Fibroblast of upper back skin (primary cell): ENCODE measurements around the gene CCN6.
"Not testable (repeated sequence)": the region's sequence is repeated elsewhere in the genome, so short reads cannot be mapped to it uniquely, and the experiment has no call there.

ENCODE experiments used
- DNase-seq: peaks from one replicate; pipeline ENCODE4 v3.0.0-alpha.2; 2013

CCN6 gene

DNA sequence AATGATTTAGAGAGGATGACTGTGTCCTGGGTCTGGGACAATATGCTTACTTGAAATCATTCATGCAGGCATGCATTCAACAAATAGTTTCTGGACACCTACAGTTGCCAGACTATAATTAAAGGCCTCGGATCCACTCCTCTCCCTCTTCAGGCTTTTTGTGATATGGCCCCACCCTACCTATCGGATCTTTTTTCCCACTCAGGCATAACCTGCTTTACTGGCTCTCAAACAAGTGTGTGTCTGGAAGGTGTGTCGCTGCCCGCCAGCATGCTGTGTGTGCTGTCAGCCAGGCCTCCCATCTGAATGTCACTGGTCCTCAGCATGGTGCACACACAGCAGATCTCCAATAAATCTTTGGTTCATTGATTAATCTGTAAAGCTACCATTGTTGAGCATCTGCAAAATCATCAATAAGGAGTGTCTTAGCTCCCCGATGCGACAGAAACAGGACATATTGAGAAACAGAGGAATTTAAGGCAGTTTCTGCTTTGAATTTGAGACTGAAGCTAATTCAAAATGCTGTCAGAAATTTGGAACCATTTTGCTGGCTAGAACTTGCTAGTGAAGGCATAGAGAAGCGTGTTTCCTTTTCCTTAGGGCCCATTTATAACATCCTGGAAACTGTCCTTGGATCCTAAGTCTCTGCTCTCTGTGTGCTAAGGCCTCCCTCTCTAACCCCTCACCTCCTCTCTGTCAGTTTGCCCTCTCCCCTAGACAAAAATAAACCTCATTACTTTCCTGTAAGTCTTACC is 23.5 kb upstream of the CCN6 start:
- DNase-seq, result no peak

GRCh38 chr6:112030961-112031660 is 22.8 kb upstream of the CCN6 start:
- no peak for DNase-seq

GRCh38 chr6:112031960-112032359 is 21.9 kb upstream of the CCN6 start:
- no peak for DNase-seq

DNA sequence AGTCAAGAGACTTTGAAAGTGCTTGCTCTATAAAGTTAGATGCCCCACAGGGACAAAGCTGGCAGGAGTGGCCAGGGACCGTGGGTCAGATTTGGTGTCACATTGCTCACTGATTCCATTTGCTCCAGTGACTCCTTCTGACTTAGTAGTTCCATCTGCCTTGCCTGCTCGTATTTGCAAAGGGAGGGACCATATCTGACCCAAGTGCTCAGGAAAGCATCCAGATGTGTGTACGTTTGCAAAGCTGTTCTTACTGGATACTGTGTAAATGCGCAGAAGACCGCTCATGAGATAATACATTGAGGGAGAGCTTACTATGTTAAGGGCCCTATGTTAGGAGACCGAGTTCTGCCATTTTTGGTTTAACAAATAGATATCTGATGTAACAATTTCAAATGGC is 21.2 kb upstream of the CCN6 start:
- DNase-seq, result no peak

- DNase-seq, result no peak
These were observed 19.9 kb upstream of the CCN6 start for GRCh38 chr6:112033791-112034615.

DNA sequence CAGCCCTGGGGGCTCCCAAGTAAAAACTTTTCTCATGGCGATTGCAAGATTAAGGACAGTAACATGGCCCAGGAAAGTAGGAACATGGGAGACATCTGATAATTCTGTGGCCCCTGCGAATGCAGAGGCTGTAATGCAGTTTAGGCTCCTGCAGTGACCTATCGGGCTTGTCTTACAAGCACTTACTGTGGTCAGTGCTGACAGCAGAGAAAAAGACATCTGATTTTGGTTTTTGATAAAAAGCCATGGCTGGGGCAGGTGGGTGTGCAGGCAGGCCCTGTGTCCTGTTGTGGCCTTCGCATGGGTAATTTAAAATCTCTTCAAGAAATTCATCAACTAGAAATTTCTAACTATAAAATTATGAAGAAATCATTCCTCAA is 19.3 kb upstream of the CCN6 start:
- DNase-seq, result no peak

GRCh38 chr6:112036088-112036637 is 17.7 kb upstream of the CCN6 start:
- DNase-seq, result no peak

DNA sequence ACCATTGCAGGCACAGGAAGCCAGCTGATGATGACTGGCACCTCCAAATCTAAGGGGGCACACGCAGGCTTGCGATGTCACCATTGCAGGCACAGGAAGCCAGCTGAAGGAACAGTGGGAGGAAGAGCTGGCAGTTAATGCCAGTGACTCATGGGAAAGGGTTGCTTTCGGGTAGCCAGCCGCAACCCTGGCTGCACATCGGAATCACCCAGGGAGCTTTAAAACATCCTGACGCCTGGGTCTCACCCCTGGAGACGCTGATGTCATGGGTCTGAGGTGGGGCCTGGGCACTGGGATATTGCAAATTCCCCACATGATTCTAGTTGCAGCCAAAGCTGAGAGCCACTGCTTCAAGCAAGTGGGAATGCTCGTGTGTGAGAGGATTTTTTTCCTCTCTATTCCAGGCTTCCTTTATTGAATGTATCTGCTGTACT is 16.1 kb upstream of the CCN6 start:
- peak; percentile 86 for DNase-seq

- DNase-seq, result no peak
These were observed 15.6 kb upstream of the CCN6 start for GRCh38 chr6:112038268-112038667.

DNA sequence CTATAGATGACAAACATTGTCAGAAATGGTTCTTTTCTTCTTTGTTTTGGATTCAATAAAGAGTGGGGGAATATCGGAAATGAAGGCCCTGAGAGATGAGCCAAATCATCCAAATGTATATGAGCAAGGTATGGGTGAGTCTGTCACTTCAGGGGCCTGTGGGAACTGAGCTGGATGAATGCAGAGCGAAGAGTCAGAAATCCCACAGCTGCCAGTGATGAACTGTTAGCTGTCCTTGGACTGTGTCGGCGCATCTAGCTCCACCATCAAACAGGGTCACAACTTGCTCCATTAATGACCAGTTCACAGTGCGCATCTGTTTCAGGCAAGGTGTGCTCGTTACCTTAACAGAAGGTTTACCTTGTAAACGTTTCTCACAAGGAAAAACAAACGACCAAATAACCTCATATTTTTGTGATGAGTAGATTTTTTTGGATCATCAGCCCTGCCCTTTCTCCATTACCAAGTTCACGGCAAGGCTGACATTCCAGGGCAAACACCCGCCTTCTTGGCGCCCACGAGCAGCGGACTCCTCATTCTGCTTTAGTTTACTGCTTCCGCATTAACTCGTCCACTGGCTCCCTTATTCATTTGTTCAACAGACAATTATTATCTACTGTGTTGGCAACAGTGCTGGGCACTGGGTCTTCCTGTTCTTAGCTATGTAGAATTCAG is 15.0 kb upstream of the CCN6 start:
- no peak for DNase-seq

DNA sequence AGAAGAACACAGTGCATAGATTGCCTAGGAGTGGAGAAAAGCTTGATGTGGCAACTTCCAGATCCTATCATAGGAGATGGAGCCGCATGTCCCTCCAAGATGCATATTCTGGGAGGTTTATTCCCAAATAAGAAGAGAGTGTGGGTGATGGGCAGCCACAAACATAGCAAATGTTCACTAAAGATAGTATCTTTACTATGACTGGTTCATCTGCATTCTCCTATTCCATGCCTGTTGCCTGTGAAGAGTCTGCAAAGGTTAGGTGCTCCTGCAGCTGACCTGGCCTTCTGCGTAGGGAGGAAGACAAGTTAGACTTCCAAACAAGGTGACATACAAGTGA is 14.5 kb upstream of the CCN6 start:
- DNase-seq, result no peak

DNA sequence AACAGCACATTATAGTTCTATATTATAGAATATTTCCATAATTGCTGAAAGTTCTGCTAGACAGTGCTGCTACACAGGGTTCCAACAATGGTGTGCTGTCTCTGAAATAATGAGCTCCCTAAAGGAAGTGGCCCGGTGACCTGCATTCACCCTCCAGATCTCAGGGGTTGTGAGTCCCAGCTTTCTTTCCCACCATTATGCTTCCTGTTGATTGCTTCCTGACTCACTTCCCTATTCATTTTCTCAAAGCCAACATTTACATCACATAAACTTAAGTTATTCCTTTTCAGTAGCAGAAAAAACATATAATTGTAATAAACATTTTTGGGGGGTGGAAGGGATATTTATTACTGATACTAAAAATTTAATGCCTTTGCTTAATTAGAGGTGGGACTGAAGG is 12.9 kb upstream of the CCN6 start:
- DNase-seq, result no peak

DNA sequence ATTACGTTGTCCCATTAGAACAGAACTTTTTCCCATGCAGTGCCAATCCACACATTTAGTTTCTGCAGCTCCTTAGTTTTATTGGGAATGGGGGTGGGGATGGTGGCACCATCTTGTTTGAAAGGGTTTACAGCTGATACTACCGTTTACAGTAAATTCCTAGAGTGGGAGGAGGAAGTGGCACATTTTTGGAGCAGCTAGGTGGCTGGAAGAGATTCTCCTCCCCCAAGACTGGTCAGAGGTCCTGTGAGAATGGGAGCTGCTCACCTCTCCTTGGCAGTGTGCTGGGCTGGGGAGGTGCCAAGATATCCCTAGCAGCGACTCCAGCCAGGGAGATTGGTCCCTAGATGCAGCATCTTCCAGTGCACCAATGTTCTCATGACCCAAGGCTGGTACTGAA is 12.4 kb upstream of the CCN6 start:
- DNase-seq, result no peak

- peak; percentile 94 for DNase-seq
These were observed 10.6 kb upstream of the CCN6 start for GRCh38 chr6:112043032-112044007.

DNA sequence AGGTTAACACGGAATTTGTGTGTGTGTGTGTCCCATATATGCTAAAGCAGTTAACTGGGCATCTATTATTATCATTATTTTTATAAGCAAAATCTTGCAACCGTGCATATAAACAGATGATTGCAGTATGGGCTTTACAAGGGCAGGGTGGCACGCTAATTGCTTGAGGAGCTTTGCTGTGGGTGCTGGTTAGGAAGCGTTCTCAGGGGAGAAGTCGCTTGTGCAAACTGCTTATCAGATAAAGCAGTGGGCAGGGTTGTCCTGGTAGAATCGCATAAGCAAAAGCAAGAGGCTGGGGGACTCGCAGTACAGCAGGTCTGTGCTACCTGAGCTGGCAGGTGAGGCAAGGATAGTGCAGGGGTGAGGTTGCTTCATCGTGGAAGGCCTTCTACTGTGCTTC is 9.7 kb upstream of the CCN6 start:
- no peak for DNase-seq

DNA sequence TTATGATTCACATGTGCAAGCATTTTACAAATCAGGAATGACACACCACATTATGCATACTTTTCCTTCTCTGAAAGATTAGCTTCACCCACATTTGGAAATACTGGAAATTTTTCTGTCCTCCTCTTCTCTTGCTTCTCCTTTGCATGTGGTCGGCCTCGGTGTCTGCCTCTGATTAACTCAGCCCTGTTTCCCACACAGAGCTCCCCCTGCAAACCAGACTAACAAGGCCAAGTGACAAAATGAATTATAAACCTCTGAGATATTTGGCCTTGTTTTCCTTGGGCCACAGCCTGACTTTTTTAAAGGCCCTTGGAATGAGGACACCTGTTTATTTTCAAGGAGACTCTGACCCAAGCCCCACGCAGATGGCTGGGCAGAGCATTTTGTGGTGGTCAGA is 9.0 kb upstream of the CCN6 start:
- peak; percentile 98 for DNase-seq

GRCh38 chr6:112047523-112047922 is 6.4 kb upstream of the CCN6 start:
- DNase-seq, result not testable (repeated sequence)

DNA sequence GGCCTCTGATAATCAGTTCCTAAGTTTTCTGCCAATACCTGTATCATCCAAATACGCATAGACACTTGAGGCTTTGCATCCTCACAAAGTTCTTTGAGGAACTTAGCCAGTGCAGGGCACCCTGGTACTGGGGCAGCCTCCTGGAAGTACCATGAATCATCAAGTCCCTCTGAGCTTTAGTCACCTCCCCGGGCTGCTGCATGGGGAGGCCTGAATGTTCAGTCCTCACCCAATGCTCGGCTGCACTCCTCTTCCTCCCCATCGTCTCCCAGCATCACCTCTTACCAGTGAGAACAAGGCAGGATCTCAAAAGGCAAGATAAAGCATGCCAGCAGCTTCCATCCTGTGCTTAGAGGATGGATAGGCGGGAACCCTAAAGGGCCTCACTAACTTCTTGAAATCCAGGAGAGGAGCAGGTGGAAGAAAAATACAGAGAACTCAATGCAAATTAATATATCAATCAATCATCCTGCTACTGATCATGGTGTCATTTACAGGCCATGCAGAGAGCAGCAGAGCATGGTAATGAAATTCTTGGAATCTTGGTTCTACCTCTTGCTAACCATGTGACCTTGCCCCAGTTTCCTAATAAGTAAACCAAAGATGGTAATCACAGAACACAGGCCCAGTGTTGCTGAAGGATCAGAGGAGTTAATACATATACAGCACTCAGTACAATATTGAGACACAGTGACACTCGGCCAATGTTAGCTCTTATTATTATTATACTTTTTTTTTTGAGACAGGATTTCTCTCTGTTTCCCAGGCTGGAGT is 4.7 kb upstream of the CCN6 start:
- no peak for DNase-seq

- DNase-seq, result no peak
These were observed 3.9 kb upstream of the CCN6 start for GRCh38 chr6:112049996-112050395.

GRCh38 chr6:112050429-112050828 is 3.5 kb upstream of the CCN6 start:
- DNase-seq, result no peak

- DNase-seq, result not testable (repeated sequence)
These were observed 2.6 kb upstream of the CCN6 start for GRCh38 chr6:112051251-112051740.
